Neural cell (in vitro differentiated cells): Measurements from ENCODE around the gene TIGD1.

Source experiments
- CTCF ChIP-seq: fragments of 450-650 bp; IDR thresholded peaks from 2 replicates; pipeline ENCODE4 v1.5.1; 2014; ENCODE audit warnings: antibody characterized with exemption, mild to moderate bottlenecking, moderate library complexity; ENCODE audit not compliant: poor library complexity, severe bottlenecking
- EP300 ChIP-seq: fragments of 450-650 bp; conservative IDR thresholded peaks from 2 replicates; pipeline ENCODE4 v1.6.1; 2014; ENCODE audit warnings: antibody characterized with exemption, mild to moderate bottlenecking, moderate library complexity; ENCODE audit not compliant: poor library complexity, severe bottlenecking
- EZH2 ChIP-seq: fragments of 200-600, 300-800 bp; shearing (Covaris generic), sonication (generic); IDR thresholded peaks from 2 replicates; pipeline ENCODE4 v1.6.1; 2014; ENCODE audit warnings: antibody characterized with exemption, low read length, borderline replicate concordance, mild to moderate bottlenecking; ENCODE audit not compliant: insufficient read depth, poor library complexity, severe bottlenecking
- POLR2AphosphoS5 ChIP-seq: IDR thresholded peaks from 2 replicates; pipeline ENCODE4 v1.6.1; 2012
- RAD21 ChIP-seq: fragments of 450-650 bp; conservative IDR thresholded peaks from 2 replicates; pipeline ENCODE4 v1.6.1; 2014; ENCODE audit warnings: antibody characterized with exemption, mild to moderate bottlenecking, moderate library complexity
- REST ChIP-seq: IDR thresholded peaks from 2 replicates; pipeline ENCODE4 v1.6.1; 2012; ENCODE audit warnings: borderline replicate concordance

GRCh38 chr2:232513353-232513752 is 37.0 kb downstream of the TIGD1 start:
- TF ChIP-seq CTCF (no peak), POLR2AphosphoS5 (no peak), REST (no peak), EZH2 (no peak), EP300 (no peak), RAD21 (no peak)
